Activated CD4-positive, alpha-beta T cell treated with anti-CD3 and anti-CD28 coated beads, Interleukin-10, Interleukin-2, amounts not matched to agents 100 ng/mL and 50 ng/mL, durations not matched to agents 16 hours and 8 hours (primary cell): Measurements from ENCODE around the gene EFCAB8.
"Not testable (repeated sequence)": the region's sequence is repeated elsewhere in the genome, so short reads cannot be mapped to it uniquely, and the experiment has no call there.

Experiments used
- DNase-seq: peaks from one replicate; pipeline ENCODE4 v3.0.0-alpha.2; 2020

EFCAB8 gene

DNA sequence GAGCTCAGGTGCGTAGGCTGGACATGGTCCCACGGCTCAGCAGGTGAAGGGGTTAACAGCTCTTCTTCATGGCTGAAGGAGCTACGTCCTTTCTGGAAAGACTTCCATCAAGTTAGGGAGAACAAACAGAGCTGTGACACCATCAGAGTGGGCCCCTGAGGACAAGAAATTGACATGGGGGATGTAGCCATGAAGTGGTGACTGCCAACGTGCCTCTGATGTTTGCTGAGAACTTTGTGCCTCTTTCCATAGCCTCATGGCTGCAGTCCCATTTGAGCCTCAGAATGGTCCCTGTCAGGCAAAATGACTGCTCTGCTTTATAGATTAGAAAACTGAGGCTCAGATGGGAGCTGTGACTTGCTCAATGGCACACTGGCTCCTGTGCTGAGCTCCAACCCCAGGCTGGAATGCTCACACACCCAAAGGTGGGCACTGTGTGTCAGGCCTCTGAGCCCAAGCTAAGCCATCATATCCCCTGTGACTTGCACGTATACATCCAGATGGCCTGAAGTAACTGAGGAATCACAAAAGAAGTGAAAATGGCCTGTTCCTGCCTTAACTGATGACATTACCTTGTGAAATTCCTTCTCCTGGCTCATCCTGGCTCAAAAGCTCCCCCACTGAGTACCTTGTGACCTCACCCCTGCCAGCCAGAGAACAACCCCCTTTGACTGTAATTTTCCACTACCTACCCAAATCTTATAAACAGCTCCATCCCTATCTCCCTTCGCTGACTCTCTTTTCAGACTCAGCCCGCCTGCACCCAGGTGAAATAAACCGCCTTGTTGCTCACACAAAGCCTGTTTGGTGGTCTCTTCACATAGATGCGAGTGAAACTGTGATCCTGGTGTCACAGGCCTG, 115.7 kb downstream of the EFCAB8 start:
- not testable (repeated sequence) for DNase-seq

DNA sequence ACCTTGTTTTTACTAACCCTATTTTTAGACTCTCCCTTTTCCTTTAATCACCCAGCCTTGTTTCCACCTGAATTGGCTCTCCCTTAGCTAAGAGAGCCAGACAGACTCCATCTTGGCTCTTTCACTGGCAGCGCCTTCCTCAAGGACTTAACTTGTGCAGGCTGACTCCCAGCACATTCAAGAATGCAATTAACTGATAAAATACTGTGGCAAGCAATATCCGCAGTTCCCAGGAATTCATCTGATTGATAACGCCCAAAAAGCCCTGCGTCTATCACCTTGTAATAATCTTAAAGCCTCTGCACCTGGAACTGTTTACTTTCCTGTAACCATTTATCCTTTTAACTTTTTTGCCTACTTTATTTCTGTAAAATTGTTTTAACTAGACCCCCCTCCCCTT, 116.4 kb downstream of the EFCAB8 start:
- DNase-seq: not testable (repeated sequence)

DNA sequence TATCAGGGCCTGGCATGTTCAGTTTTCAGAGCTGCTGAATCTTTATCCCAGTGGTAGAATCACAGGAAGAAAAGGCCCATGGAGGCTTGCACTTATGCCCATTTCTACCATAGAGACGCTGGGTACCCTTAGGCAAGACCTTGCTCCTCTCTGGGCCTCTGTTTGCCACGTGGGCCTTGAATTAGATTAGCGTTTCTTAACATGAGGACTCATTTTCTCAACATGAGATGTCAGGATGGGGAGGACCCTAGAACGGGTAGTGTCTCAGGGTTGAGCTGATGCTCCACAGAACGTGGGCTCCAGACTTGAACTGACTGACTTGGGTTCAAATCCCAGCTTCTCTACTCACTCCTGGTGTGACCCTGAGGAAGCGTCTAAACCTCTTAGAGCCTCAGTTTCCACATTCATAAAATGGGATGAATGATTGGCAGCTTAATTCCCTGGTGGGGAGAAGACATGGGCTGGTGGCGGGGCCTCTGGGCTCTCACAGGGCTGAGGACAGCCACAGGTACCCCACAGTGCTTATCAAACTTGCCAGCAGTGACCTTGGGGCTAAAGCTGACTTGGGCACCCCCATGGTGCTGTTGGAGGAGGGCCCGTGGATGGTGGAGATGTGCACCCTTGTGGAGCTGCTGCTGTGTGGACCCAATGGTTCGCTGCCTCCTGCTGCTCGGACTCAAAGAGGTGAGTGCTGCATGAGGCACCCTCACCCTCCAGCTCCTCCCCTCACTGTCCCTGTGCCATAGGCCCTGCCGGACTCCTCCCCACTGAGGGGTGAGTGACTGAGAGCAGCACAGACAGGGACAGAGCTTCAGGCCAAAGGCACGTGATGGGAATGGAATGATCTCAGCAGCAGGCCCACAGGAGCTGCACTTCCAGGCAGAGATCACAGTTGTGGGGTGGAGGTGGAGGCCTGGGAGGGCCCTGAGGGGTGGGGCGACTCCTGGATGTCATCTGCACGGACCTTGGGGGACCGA, 117.3 kb downstream of the EFCAB8 start:
- DNase-seq: no peak

DNA sequence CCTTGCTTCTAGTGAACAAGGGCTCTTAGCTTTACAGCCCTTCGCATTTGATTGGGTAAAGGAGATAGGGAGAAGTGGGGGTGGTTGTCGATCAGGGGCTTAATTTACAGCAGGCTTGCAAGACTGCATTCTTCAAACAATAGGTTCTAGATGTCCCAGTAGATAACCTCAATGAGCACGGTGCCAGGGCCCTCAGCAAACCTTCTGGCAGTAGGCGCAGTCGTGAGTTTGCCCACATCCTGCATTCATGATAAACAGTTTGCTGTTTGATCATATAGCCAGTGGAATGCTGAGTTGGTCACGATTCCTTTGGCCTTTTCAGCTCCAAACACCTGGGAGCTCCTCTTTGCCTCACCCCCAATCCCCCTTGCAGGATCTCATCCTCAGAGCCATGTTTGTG, 118.0 kb downstream of the EFCAB8 start:
- DNase-seq: no peak

DNA sequence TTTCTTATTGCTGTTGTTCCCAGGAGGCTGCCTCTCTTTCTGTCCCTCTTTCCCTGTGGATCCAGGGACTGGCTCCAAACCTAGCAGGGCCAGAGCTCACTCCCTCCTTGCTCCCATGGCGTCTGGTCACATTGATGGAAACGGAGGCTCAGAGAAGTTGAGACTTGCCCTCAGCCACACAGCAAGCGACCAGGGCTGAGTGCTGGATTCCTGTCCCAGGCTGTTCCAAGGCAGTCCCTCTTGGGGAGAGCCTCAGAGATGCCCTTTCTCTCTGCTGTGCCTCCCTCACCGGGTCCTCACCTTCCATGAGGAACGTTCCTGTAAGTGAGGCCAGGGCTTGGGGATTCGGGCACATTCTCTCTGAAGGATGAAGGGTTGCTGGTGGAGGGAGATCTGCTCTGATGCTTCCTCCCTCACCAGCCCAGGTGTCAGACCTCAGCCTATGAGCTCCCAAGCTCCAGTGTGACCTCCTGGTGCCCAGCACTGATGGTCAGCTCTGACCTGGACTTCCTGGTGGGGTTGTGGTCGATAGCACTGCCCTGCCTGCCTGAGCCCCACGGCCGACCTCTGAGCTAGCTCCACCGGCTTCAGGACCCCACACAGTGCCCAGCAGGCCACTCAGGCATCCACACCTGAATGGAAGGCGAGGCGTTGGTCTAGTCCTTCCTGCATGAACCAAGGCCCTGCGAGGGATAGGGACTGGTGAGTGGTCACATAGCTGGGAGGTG, 118.7 kb downstream of the EFCAB8 start:
- DNase-seq: no peak

DNA sequence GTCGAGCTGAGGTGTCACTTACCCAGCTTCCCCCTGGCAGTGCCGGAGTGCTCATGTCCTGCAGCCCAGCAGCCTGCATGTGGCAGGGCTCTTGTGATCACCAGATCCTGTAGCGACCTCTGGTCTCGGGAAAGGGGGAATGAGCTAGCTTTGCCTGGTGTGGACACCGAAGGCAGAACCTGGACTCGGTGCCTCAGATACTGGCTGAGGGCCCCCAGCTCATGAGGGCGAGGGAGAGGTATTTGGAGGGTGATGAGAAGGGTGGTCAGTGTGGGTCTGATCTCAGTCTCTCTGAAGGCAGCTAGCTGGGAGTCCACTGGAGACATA, 119.2 kb downstream of the EFCAB8 start:
- no peak for DNase-seq

DNA sequence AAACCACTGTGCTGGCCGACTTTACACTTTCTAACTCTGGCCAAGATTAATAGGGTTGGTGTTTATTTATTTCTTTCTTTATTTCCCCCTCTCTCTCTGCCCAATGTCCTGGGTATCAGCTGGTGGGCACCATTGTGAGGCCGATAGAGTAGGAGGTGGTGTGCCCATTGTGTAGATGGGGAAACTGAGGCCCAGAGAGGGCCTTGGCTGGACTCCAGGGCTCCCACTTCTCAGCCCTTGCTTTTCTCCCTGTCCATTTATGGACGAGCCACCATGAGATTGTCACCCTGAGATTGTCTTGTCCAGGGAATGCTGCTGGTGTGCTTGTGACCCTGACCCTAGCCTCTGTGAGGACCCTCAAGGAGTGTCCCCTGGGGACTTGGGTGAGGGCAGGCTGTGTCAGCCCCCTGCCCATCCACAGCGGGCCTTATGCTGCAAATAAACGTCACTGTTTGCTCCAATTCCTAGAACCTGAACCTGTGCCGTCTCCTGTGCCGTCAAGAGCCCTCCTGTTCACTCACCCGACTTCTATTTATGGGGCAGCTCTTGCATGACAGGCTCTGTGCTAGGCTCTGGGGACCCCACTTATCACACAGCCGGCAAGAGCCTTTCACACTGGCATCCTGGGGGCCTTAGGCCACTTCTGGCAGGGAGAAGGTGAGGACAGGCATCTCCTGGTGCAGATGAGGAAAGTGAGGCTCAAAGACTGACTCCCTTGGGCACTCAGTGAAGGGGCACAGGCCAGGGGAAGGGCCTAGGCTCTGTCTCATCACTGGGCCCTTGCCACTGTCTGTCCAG, 120.7 kb downstream of the EFCAB8 start:
- DNase-seq: no peak

DNA sequence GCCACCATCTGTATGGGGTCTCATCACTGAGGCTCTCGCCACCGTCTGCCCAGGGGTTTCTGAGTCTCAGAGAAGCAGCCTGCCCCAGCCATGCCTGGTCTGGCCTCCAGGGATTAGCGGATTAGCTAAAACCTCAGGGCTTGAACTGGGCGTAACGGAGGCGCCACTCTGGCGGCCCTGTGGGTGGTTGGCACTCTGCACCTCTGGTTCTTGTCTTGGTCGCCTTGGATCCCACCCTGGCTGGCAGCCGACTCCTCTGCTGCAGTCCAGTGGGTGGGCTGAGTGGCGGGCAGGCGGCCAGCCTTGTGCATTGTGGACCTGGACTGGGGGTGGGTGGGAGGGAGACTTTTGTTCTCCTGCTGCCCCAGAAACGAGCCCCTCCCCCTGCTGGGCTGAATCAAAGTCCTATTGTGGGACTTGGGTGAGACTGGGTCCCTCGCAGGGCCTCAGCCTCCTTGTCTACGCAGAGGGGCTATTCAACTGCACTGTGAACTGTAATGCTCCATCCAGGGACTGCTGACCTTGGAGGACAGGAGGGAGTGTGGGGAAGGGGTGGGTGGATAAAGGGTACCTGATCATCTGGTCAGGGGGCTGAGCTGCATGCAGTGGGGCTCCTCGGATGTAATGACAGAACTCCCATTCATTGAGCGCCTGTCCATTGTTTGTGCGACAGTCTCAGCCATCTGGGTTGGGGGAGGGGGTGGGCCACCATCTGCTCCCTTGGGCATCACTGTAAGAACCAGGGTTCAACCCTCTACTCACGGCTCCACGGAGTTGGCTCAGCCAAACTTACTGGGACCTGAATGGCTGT, 121.6 kb downstream of the EFCAB8 start:
- no peak for DNase-seq

DNA sequence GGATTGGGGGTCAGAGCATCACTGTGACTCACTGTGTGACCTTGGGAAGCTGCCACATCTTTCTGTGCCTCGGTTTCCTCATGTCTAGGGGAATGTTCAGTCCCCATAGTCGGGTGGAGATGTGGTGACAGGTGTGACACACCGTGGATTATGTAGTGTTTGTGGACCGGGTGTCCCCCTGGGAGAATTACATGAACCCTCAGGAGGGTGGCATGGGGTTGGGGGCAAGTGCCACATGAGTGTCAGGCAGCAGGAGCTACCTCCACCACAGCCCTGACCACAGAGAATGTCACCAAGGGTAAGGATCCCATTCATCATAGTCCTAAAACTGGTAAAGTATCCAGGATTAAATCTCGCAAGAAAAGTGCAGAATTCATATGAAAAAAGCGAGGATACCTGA, 122.3 kb downstream of the EFCAB8 start:
- no peak for DNase-seq

DNA sequence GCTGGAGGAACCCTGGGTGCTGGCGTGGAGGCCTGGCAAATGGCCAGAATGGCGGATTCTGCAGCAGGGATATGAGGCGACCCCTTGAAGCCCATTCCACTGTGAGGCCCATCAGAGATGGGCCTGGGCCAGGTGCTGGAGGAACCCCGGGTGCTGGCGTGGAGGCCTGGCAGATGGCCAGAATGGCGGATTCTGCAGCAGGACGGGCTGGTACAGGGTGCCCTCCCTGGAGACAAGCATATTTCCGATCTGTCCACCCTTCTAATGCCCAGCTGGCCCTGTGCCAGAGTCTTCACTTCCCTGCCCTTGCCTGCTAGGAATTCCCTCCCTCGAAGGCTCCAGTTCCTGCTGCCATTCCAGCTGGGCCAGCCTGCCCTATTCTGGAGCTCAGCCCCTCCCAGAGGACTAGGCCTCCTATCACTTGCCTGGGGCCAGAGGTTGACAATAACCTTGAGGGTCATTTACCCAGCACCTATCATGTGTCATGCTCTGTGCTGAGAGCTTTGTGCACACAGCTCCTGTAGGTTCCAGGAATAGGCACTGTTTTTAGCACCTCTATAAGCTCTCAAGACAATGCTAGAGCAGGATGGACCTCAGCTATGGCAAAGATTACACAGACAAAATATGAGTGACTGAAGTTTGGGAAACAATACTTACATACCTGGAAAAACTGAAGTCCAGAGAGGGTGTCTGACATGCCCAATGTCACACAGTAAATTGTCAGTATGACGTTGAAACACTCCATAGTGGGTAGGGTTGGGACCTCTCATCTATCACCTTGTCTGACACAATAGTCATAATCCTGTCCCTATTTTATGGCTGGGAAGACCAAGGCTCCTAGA, 124.1 kb downstream of the EFCAB8 start:
- no peak for DNase-seq

DNA sequence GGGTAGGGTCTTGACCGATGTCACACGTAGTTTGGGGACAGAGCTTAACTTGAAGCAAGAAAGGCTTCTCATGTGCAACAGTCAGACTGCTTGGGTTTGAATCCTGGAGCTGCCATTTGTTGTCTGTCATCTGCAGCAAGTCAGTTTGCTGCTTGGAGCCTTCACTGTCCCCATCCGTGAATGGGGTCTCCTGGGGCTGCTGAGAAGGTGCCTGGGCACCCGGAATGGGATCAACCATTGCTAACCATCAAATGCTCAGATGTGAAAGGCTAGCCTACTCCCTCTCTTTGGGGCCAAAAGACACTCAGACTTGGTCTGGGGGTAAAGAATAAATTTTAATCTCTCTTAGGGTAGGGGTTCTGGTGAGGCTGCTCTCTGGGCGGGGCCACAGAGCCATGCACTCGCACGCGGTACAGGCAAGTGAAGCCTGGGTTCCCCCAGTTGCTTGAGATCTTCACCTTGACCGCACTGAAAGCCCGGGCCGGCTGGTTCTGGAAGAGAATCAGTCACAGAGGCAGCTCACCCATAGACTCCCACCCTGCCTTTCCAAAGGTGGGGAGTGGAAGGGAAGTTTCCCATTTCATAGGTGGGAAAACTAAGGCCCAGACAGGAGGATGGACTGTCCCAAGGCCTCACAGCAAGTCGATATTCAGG, 124.9 kb downstream of the EFCAB8 start:
- DNase-seq: no peak

DNA sequence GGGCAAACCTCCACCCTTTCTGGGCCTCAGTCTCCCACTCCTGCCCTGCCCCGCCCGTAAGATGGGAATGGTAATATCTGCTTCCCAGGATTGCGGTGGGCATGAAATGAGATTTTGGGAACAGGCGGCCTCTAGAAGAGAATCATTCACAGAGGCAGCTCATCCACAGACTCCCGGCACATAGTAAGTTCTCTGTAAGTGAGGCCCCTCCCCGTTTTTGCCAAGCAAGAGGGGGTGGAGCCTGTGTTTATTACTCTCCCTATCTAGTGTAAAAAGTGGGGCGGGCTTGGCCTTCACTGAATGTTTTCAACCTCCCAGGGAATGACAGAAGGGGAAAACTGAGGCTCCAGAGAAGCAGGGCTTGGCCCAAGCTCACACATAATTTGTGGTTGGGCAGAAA, 125.5 kb downstream of the EFCAB8 start:
- no peak for DNase-seq

DNA sequence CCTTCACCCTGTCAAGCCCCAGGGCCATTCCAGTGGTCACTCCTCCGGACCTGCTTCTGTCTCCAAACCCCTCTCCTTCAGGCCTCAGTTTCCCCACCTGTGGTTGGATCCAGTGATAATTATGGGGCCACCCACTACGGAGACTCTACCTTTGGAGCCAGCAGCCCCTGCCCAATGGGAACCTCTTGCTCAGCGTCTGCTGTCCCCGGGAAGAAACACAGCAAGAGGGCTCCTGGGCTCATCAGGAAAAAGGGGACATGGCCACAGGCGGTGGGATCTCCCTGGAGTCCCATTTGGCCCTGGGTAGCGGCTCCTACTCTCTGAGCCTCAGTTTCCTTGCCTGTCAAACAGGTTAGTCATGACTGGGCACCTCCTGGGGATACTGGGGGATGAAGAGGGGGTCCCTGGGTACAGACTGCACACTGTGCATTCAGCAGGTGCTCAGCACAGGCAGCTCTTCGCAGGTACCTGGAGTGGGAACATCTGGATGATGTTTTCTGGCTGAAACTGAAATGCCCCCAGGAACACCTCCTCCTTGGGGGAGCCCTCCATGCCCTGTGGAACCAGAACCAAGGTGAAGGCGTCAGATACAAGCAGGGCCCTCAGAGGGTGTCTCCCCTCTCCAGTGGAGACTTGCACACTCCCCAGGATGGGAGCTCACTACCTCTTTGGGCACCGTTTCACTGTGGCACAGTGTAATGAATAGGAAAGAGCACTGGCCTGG, 126.1 kb downstream of the EFCAB8 start:
- no peak for DNase-seq

DNA sequence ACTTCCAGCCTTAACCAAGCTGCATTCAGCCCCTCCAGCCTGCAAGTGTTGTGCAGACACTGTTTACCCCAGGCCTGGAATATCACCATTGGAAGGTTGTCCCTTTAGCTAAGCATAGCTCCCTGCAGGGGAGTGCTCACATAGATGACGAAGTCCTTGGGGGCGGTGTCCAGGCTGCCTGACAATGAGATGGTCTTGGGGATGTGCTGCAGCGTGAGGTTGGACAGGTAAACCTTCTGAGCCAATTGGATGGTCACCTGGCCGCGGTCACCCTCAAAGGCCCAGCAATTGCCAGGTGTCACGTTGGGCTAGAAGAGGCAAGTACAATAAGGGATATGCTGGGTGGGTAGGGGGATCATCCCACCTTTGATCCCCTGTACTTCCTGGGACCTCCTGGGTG, 126.9 kb downstream of the EFCAB8 start:
- no peak for DNase-seq

DNA sequence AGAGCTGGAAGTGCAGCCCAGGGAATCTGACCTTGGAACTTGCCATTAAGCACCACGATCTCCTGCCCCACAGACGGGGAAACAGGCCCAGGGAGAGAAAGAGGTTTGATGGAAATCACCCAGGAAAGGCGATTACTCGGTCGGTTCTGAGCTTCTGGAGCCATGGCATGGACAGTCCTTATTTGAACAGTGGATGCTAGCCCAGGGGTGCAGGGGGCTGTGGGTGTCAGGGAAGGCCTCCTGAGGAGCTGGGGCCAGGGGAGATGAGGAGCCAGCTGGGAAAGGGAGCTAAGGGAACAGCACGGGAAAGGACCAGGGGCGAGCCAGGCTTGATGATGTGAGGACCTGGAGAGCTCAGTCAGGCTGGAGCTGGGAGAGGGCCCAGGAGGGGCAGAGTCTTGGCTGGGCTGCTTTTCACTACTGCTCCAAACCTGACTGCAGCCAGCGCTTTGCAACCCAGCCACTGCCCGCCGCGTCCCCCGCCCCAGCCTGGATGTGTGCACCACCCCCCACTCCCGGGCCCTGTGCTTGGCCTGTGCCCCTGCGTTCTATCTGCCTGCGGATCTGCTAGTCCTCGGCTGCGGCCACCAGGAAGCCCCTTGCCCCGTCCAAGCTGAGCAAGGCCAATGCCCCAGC, 127.7 kb downstream of the EFCAB8 start:
- no peak for DNase-seq

DNA sequence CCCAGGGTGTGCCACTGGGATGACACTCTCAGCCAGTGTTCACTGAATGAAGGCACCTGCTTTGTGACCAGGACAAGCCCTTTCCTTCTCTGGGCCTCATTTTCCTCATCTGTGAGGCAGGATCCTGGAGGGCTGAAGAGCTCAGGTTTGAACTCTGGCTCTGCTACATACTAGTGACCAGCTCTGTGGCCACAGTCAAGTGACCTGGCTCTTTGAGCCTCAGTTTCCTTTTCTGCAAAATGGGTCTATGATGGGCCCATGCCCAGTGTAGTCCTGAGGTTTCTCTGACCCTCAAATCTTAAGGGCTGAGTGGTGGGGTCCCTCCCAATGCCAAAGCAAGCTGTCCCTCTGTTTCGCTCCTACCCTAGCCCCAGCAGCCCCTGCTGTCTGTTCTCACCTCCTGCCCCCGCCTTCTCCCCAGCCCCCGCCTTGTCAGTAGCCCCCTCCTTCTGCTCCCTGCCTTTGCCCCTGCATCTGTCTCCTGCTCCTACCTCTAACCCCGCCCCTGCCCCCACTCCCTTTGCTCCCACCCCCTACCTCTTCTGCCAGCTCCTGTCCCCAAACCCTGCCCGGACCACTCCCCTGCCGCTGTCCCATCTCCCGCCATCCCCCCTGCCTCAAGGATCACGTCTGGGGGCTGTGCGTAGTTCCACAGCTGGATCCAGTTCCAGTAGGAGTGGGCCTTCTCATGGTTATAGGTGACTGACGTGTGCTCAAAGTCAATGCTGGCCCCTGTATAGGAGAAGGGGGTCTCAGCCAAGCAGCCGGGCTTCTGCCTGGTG, 128.5 kb downstream of the EFCAB8 start:
- DNase-seq: no peak

DNA sequence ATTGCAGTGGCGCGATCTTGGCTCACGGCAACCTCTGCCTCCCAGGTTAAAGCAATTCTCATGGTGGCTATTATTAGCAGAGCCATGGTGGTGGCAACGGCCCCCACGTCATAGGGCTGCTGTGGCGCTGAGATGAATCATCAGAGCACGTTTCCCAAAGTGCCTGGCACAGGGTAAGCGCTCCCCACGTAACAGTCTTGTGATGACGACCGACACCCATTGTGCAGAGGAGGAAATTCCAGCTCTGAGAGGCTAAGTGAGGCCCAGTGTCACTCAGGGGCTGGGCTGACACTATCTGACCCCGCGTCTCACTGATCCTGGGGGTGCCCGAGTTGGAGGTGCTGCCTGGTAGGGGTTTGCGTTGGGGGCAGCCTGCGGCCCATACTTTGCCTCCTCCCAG, 129.3 kb downstream of the EFCAB8 start:
- DNase-seq: no peak
